ENCODE results near the gene LSS. TPM values are rescaled to one million over a fixed set of nuclear protein-coding genes. Genes with fewer than 3 reads are reported as not detected.
"Not testable (repeated sequence)": the region's sequence is repeated elsewhere in the genome, so short reads cannot be mapped to it uniquely, and the experiment has no call there.

LSS gene
- total RNA-seq, 1 experiment from 2014 or later: 27.3 TPM

- Histone ChIP-seq H3K36me3 (peaks cover 95% of the 10 kb centered on the region), H3K4me1 (replicated peaks) (no peaks in the 10 kb centered on the region), H3K27me3 (replicated peaks) (no peaks in the 10 kb centered on the region), H3K9me3 (replicated peaks) (no peaks in the 10 kb centered on the region), H3K27ac (no peak overlapping the region), H3K4me3 (no peak overlapping the region)
- no peak for DNase-seq (ENCODE audit: low read depth in 1 of 2, low spot score in 2 of 2)
These were observed 25.1 kb upstream of the LSS start for GRCh38 chr21:46253610-46254124.

DNA sequence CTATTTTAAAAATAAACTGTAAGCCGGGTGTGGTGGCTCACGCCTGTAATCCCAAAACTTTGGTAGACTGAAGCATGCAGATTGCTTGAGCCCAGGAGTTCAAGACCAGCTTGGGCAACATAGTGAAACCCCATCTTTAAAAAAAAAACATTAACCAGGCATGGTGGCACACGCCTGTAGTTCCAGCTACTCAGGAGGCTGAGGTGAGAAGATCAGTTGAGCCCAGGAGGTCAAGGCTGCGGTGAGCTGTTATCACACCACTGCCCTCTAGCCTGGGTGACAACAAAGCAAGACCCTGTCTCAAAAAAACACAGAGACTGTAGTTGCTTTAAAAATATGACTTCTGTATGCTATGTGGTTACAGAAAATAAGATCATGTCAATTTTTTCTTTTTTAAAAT, 24.3 kb upstream of the LSS start:
- Histone ChIP-seq H3K9me3 (replicated peaks) (no peaks in the 10 kb centered on the region), H3K4me3 (no peak overlapping the region), H3K27me3 (replicated peaks) (no peaks in the 10 kb centered on the region), H3K27ac (no peak overlapping the region), H3K4me1 (replicated peaks) (no peaks in the 10 kb centered on the region), H3K36me3 (peaks cover 92% of the 10 kb centered on the region)
- DNase-seq (ENCODE audit: low read depth in 1 of 2, low spot score in 2 of 2): no peak

GRCh38 chr21:46250146-46250725, 21.7 kb upstream of the LSS start:
- no peaks in the 10 kb centered on the region for H3K4me1 ChIP-seq (replicated peaks)
- no peaks in the 10 kb centered on the region for H3K27me3 ChIP-seq (replicated peaks)
- DNase-seq (ENCODE audit: low read depth in 1 of 2, low spot score in 2 of 2): no peak
- H3K9me3 ChIP-seq (replicated peaks): no peaks in the 10 kb centered on the region
- H3K4me3 ChIP-seq: no peak overlapping the region
- peaks cover 91% of the 10 kb centered on the region for H3K36me3 ChIP-seq
- no peak overlapping the region for H3K27ac ChIP-seq

DNA sequence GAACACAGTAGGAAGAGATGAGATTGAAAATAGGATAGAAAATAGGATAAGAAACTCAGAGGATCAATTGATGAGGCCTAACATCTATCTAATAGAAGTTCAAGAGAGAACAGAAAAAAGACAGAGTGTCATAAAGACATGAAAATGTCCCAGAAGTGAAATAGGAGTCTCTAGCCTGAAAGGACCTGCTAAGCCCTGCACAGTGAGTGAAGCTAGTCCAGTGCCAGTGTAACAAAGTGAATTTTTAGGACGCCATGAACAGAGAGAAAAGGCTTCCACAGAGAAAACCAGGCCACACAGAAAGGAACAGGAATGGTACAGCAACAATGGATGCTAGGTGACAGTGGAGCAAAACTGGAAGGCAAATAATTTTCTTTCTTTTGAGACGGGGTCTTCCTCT, 20.3 kb upstream of the LSS start:
- Histone ChIP-seq H3K9me3 (replicated peaks) (no peaks in the 10 kb centered on the region), H3K27ac (no peak overlapping the region), H3K4me3 (no peak overlapping the region), H3K4me1 (replicated peaks) (no peaks in the 10 kb centered on the region), H3K27me3 (replicated peaks) (no peaks in the 10 kb centered on the region), H3K36me3 (peaks cover 91% of the 10 kb centered on the region)
- DNase-seq (ENCODE audit: low read depth in 1 of 2, low spot score in 2 of 2): no peak

DNA sequence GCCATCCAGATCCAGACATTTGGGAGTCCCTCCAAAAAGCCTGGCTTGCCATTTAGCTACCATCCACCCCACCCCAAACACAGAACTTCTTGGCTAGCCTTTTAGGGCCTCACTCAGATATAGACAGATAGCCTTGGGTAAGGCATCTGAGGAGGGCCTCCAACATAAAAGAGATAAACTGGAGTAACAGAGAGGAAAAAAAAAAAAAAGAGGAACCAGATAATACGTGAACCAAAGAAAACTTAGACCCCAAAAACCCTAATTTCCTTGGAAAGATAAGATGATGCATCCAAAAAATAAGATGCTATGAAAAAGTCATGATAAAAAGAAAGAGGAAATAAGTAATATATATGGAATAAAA, 19.8 kb upstream of the LSS start:
- H3K9me3 ChIP-seq (replicated peaks): no peaks in the 10 kb centered on the region
- H3K27me3 ChIP-seq (replicated peaks): no peaks in the 10 kb centered on the region
- H3K36me3 ChIP-seq: peaks cover 91% of the 10 kb centered on the region
- no peak overlapping the region for H3K4me3 ChIP-seq
- no peak for DNase-seq (ENCODE audit: low read depth in 1 of 2, low spot score in 2 of 2)
- no peak overlapping the region for H3K27ac ChIP-seq
- H3K4me1 ChIP-seq (replicated peaks): no peaks in the 10 kb centered on the region

DNA sequence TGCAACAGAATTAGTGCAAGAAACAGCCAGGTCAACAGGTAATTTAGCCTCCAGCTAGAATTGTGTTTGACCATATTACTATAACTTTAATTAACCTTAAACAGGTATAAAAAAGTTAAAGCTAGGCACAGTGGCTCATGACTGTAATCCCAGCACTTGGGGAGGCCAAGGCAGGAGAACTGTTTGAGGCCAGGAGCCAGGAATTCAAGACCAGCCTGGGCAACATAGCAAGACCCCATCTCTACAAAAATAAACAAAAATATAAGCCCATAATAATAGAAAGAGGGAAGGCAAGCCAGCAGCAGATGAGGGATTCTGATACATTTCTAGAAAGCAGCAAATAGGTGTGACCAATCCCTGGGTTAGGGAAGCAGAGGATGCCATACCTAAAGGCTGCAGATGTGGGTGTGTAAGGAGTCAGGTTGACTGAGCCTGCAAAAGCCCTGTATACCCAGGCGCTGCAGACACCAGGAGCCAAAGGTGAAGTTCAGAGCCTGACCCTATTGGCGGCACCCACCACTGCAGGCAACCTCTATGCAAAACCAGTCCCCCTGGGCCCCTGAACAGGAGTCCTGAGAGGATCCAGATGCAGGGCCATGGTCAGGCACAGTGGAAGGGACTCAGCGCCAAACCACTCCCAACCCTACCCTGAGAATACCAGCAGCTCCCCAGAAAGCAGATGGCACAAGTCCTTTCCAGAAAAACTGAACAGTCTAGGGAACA, 19.3 kb upstream of the LSS start:
- Histone ChIP-seq H3K36me3 (peaks cover 91% of the 10 kb centered on the region), H3K27ac (no peak overlapping the region), H3K9me3 (replicated peaks) (no peaks in the 10 kb centered on the region), H3K4me1 (replicated peaks) (no peaks in the 10 kb centered on the region), H3K27me3 (replicated peaks) (no peaks in the 10 kb centered on the region), H3K4me3 (no peak overlapping the region)
- DNase-seq (ENCODE audit: low read depth in 1 of 2, low spot score in 2 of 2): no peak

DNA sequence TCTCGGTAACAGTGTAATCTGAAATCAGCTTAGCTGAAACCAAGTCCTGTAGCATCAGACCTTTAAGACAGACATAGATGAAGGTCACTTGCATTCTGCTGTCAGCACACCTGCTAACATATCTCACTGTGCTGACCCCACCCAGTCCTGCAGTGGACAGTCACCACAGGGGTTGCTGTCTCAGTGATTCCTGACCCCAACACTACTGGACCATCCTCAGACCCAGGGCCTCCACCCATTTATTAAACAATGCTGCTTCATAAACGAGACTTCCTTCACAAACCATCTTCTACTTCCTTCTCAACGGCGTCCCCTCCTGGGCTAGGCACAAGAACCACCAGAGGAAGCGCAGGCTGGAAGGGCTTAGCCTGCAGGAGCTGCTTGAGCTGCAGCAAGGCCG, 17.8 kb upstream of the LSS start:
- no peak overlapping the region for H3K27ac ChIP-seq
- no peak for DNase-seq (ENCODE audit: low read depth in 1 of 2, low spot score in 2 of 2)
- H3K27me3 ChIP-seq (replicated peaks): no peaks in the 10 kb centered on the region
- no peaks in the 10 kb centered on the region for H3K4me1 ChIP-seq (replicated peaks)
- no peaks in the 10 kb centered on the region for H3K9me3 ChIP-seq (replicated peaks)
- H3K36me3 ChIP-seq: peaks cover 91% of the 10 kb centered on the region
- no peak overlapping the region for H3K4me3 ChIP-seq

- Histone ChIP-seq H3K27ac (no peak overlapping the region), H3K9me3 (replicated peaks) (no peaks in the 10 kb centered on the region), H3K4me3 (no peak overlapping the region), H3K36me3 (peaks cover 91% of the 10 kb centered on the region), H3K4me1 (replicated peaks) (no peaks in the 10 kb centered on the region), H3K27me3 (replicated peaks) (no peaks in the 10 kb centered on the region)
- no peak for DNase-seq (ENCODE audit: low read depth in 1 of 2, low spot score in 2 of 2)
These were observed 16.8 kb upstream of the LSS start for GRCh38 chr21:46245213-46245915.

GRCh38 chr21:46244602-46245001, 16.0 kb upstream of the LSS start:
- Histone ChIP-seq H3K4me3 (no peak overlapping the region), H3K4me1 (replicated peaks) (no peaks in the 10 kb centered on the region), H3K27ac (no peak overlapping the region), H3K27me3 (replicated peaks) (no peaks in the 10 kb centered on the region), H3K9me3 (replicated peaks) (no peaks in the 10 kb centered on the region), H3K36me3 (peaks cover 91% of the 10 kb centered on the region)
- DNase-seq (ENCODE audit: low read depth in 1 of 2, low spot score in 2 of 2): no peak

GRCh38 chr21:46243960-46244361, 15.4 kb upstream of the LSS start:
- H3K36me3 ChIP-seq: peaks cover 93% of the 10 kb centered on the region
- no peaks in the 10 kb centered on the region for H3K9me3 ChIP-seq (replicated peaks)
- no peaks in the 10 kb centered on the region for H3K4me1 ChIP-seq (replicated peaks)
- no peak overlapping the region for H3K27ac ChIP-seq
- H3K27me3 ChIP-seq (replicated peaks): no peaks in the 10 kb centered on the region
- DNase-seq (ENCODE audit: low read depth in 1 of 2, low spot score in 2 of 2): no peak
- H3K4me3 ChIP-seq: no peak overlapping the region

- DNase-seq (ENCODE audit: low read depth in 1 of 2, low spot score in 2 of 2): no peak
- Histone ChIP-seq H3K36me3 (peaks cover 95% of the 10 kb centered on the region), H3K4me3 (no peak overlapping the region), H3K4me1 (replicated peaks) (no peaks in the 10 kb centered on the region), H3K27ac (no peak overlapping the region), H3K27me3 (replicated peaks) (no peaks in the 10 kb centered on the region), H3K9me3 (replicated peaks) (no peaks in the 10 kb centered on the region)
These were observed 14.8 kb upstream of the LSS start for GRCh38 chr21:46243325-46243724.

DNA sequence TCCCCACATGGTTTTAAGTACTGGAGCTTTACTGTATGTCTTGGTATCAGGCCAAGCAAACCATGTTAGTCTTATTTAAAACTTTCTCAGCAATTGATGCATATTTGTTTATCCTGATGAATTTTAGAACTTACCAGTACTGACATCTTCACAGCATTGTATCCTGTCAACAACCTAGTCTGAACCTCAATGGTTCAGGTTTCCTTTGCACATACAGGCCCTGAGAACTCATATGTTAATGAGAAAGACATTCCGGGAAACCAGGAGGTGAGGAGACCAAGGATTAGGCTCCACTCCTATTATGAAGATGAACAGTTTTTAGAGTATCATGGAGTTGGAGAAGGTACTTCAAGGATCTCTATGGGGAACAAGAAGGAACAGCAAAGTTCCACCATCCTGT, 13.0 kb upstream of the LSS start:
- H3K4me1 ChIP-seq (replicated peaks); DNase-seq (ENCODE audit: low read depth in 1 of 2, low spot score in 2 of 2); H3K4me3 ChIP-seq; H3K9me3 ChIP-seq (replicated peaks); H3K27ac ChIP-seq; H3K27me3 ChIP-seq (replicated peaks): not testable (repeated sequence)
- peaks cover 86% of the 10 kb centered on the region for H3K36me3 ChIP-seq

DNA sequence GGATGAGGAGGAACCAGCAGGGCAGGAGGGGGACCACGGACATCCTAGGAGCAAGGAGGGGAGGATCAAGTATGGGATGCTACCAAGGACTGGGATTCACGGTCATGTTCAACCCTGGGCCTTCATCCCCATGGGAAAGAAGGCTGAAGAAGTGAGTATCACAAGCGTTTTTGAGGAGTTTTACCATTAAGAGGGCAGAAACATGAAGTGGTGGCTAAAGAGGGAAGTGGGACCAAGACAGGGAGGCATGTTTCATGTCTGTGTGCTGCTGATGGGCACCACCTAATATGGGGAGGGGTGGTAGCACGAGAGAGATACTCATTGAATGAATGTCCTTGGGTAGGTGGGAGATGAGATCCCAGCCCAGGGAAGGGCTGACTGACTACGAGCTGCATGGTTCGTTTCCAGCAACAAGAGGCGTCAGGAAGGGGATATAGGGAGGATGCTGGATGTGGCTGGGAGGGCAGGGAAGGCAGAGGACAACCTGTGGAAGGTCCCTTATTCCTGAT, 11.3 kb upstream of the LSS start:
- no peaks in the 10 kb centered on the region for H3K9me3 ChIP-seq (replicated peaks)
- no peak overlapping the region for H3K27ac ChIP-seq
- no peak for DNase-seq (ENCODE audit: low read depth in 1 of 2, low spot score in 2 of 2)
- H3K4me3 ChIP-seq: no peak overlapping the region
- no peaks in the 10 kb centered on the region for H3K4me1 ChIP-seq (replicated peaks)
- H3K27me3 ChIP-seq (replicated peaks): no peaks in the 10 kb centered on the region
- peaks cover 86% of the 10 kb centered on the region for H3K36me3 ChIP-seq

DNA sequence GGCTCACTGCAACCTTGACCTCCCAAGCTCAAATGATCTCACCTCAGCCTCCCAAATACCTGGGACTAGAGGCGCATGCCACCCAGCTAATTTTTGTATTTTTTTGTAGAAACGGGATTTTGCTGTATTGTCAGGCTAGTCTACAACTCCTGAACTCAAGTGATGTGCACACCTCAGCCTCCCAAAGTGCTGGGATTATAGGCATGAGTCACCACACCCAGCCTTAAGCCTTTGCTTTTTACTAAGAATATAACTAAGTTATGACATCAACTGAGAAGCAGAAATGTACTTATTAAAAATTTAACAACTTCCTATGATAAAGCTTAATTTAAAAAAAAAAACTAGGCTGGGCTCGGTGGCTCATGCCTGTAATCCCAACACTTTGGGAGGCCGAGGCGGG, 8.9 kb upstream of the LSS start:
- H3K4me3 ChIP-seq: no peak overlapping the region
- DNase-seq (ENCODE audit: low read depth in 1 of 2, low spot score in 2 of 2): no peak
- H3K4me1 ChIP-seq (replicated peaks): no peaks in the 10 kb centered on the region
- no peak overlapping the region for H3K27ac ChIP-seq
- no peaks in the 10 kb centered on the region for H3K9me3 ChIP-seq (replicated peaks)
- H3K27me3 ChIP-seq (replicated peaks): no peaks in the 10 kb centered on the region
- peaks cover 79% of the 10 kb centered on the region for H3K36me3 ChIP-seq
